HG02938 (cell line): ENCODE data around the gene BOLA3.
"Not testable (repeated sequence)": the region's sequence is repeated elsewhere in the genome, so short reads cannot be mapped to it uniquely, and the experiment has no call there.

Experiments
- ATAC-seq: cut with Tn5 transposase; IDR thresholded peaks from one replicate; pipeline ENCODE4 v1.9.1; 2021; ENCODE audit warnings: mild to moderate bottlenecking, moderate library complexity; ENCODE audit not compliant: unreplicated experiment

BOLA3 gene

DNA sequence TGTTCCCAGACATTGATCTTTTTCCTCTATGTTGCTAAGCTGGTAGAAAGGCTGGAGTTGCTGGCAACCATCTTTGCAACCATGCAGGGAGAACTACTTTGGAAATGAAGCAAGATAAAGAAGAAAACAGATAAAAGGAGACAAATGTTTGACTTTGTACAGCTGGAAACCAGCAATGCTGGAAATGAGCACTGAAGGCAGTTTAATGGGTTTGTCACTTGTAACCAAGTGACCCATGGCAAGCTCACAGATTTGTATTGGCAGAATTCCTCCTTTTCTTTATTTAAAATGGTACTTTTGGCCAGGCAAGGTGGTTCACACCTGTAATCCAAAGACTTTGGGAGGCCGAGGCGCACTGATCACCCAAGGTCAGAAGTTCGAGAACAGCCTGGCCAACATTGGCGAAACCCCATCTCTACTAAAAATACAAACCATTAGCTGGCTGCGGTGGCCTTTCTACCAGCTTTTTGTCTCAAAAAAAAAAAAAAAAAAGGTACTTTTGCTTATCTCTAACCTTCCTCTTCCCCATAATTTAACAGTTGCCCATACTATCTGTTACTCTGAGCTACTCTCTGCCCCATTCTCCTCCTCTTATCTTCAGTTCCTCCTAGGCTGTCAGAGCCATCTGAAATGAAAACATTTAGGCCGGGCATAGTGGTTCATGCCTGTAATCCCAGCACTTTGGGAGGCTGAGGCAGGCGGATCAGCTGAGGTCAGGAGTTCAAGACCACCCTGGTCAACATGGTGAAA is 2.0 kb upstream of the BOLA3 start:
- no peak for ATAC-seq

DNA sequence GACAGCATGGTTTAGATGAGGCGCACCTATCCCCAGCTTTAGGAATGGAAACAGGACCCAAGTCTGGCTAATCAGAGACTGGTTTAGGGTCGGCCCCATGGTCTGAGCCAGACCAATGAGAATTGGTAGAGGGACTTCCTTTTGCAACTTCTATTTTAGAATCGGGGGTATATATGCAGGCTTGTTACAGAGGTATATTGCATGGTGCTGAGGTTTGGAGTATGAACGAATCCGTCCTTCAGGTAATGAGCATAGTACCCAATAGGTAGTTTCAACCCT is 1.5 kb upstream of the BOLA3 start:
- ATAC-seq = no peak

DNA sequence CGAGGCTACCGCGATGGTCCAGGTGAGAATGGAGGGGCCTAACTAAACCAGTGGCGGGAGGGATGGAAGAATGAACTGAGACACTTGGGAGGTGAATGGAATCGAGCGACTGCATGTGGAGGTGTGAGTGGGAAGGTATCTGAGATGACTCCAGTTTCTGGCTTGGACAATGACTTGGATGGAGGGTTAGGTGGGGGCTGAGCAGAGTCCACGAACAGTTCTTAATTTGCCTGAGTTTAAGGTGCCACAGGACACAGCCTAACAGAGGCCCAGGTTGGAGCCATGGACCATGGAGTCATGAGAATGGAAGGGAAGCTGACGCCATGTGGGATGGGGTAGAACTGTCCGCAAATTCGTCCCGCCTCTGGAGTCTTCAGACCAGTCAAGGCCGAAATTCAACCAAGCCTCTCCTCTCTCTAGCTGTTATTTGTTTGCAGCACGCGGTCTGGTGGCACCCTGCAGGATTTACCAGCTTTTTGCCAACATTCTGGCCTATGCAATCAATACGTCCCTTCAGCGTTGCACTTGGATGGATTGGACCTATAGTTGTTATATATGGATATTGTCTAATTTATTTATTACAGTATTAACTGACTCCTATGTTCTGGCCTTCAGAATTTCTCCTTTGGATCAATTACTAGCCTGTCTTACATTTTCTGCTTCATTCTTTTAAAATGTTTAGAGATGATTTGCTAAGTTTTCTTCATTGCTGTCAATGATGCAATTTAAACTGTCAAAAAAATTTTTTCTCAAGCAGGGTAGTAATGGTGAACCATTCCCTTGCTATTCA is 940 bp upstream of the BOLA3 start:
- no peak for ATAC-seq

DNA sequence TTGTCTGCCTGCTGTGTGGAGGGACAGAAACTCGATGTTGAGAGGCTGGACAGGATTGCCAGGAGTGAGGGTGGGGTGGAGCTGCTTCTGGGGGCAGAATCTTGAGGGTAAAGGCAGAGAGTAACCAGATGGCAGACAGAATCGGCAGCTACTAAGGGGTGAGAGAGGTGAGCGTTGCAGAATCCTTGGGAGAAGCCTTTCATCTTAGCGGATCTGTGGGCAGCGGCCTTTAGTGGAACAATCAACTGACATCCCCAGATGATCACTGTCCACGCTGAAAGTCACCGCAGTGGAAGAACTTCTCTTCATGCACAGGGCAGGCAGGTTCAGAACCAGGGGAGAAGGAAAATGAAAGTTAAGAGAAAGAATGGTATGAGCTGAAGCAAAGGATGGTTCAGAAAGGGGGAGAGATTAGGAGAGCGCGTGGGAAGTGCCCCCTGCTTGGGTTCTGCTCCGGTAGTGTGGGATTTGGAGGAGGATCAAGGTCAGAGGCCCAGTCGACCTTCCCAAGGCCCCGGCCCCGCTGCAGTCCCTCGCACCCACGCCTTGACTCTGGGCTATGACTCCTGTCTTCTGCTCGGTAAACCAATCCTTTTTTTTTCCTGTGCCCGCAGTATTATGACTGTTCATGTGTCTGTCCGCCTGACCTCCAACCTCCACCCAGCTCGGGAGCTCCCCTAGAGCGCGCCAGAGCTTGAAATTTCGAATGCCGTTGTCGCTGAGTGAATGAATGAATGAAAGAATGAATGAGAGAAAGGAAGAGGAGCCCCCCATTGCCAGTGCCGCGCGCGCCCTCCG is 584 bp downstream of the BOLA3 start:
- ATAC-seq = peak; percentile 55

DNA sequence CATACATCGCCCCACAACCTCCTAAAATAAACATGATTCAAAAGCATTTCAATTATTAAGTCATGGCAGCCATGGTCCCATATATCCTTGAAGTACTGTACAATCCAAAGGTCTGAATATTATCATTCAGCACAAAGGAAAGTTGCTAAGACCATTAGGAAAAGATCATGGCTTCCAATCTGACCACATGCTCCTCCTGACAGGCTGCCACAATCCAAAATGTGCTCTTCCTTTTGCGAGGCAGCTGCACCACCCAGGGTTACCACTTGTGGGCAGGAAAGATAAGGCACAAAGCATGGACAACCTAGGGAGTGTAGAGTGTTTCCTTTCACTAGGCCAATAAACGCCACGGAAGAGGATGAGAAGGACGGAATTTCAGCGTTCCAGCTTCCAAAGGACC is 5.4 kb downstream of the BOLA3 start:
- ATAC-seq = no peak

DNA sequence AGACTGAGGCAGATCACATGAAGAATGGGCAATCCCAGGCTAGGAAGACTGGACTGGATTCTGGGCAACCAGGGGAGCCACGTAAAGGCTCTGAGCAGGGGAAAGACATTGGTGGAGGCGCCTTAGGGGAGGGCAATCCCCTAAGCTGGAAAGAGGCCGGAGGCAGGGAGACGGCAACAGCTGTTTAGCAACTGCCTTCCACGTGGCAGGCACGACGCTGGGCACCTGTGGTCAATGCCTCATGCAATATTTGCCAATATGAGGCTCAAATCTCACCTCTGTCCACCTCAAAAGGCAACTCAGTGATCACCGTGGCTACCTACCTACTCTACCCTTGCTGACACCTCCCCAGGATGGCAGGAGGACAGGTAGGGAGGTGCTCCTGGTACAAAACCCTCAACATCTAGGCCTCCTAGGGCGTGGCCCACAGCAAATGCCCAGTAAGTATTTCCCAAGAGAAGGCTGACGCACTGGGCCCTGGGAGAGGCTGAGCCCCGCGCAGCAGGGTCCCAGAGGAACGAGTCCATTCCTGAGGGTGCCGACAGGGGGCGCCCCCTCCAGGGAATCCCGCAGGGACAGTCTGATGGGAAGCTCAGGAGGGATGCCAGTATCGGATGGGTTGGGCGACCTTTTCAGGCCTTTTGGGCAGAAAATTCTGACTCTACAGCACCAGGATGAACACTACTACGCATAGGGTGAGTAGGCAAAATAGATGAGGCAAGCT is 8.9 kb downstream of the BOLA3 start:
- no peak for ATAC-seq

DNA sequence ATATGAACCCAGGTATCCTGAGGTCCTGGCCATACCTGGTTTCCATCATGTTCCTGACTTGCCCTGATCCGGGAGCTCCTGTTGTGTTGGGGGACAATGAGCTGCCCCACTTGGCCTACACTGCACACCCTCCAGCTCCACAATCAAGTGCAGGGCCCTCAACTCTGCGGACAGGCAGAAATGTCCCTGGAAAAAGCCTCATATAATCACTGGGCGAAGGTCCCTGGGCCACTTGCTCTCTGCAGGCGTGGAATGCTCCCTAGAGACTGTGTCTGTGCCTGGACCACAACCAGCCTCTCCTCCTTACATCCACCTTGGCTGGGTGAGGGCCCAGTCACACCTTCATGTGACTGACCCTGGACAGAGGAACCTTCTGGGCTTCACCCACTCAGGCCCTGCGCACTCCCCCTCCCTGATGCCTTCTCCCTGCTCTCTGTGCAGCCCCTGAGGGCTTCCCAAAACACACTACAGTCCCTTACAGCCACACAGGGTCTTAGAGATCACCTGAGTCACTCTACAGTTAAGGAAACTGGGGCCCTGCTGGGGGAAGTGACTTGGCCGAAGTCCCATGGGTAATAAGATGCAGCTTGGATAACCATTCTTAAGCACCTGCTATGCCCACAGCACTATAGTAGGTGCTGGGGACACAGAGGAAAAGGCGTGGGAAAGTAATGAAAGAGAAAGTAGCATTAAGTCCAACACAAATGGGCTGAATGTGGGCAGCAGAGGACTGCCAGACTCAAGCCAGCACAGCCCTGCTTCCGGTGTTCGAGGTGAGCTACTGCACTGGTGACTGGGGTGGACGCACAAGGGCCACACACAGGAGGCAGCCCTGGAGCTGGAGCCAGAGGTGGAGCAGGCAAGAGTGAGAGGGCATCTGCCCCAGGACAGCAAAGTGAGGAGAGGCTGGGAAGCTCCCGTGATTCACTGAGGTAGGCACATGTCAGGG is 9.8 kb downstream of the BOLA3 start:
- no peak for ATAC-seq

DNA sequence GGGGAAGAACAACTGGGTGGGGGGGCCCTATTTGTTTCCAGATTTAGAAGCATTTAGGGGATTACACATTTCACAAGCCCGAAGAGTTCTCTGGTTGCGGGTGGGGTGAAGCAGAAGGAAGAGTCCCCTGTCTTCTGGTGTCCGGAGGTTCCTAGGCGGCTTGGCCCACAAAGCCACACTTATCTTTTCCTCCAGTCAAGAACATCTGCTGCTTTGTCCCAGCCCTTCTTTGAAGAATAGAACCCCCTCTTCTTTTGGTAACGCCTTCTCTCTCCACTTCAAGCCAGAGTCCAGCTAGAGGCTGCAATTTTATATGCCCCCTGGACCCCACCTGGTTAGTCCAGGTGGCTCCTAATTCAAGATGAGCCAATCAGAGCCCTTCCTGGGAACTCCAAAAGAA is 15.8 kb downstream of the BOLA3 start:
- no peak for ATAC-seq

DNA sequence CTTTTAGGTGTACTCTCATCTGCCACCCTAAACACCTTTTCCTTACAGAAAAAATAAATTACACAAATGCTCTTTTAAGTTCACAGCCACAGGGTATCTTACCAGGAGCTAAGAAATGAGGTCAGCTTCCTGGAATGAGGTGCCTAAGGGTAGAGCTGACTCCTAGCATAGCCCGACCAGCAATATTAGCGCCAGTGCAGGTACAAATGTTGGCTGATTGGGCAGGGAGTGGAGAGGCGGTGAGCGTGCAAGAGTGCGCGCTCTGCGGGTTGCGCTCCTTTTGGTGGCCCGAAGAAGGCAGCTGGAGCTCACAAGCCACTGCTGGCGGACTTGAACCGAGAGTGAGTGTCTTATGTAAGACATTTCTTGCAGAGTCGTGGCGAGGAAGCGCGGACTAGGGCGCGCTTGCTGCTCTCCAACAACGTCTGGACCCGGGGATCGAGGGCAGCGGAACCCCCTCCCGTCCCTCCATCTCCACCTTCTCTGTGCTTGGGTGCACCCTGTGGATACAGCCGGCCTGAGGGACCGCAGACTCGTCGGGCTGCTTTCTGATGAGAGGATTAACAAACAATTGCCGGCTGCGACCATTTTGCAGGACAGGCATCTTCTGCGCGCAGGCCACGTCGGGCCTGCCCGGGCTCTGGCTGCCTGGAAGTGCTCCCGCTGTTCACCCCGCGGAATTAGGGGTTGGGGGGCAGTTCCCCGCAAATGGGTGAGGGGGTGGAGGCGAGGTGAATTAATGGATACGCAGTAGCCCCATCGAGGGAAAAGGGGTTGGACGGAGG is 17.3 kb downstream of the BOLA3 start:
- no peak for ATAC-seq

DNA sequence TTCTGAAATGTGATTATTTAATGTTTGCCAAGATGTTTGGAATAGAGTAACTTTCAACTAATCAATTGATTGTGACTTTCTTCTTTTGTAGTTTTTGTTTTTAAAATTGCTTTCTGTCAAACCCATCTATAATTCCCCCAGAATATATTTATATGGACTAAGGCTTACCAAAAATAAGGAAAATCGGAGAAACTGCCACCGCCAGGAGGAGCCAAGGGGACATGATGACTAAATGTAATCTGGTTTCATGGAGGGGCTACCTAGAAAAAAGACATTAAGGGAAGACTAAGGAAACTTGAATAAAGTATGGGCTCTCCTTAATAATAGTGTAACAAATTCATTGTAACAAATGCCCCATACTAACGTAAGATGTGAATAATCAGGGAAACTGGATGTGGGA is 19.5 kb downstream of the BOLA3 start:
- ATAC-seq = no peak

DNA sequence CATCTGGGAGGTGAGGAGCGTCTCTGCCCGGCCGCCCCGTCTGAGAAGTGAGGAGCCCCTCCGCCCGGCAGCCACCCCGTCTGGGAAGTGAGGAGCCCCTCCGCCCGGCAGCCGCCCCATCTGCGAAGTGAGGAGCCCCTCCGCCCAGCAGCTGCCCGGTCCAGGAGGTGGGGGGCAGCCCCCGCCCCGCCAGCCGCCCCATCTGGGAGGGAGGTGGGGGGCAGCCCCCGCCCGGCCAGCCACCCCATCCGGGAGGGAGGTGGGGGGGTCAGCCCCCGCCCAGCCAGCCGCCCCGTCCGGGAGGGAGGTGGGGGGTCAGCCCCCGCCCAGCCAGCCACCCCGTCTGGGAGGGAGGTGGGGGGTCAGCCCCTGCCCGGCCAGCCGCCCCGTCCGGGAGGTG is 23.8 kb downstream of the BOLA3 start:
- ATAC-seq = not testable (repeated sequence)

DNA sequence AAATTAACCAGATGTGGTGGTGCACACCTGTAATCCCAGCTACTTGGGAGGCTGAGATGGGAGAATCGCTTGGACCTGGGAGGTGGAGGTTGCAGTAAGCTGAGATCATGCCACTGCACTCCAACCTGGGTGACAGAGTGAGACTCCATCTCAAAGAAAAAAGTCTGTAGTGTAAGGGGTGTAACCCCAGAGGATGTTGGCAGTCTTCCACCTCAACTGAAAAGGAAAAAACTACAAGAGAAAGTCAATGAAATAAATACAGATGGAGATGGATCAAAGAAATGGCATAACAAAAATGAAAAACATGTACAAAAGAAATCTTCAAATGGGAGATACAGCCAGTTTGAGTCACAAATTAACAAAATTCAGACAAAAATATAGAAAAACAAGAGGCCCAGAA is 25.9 kb downstream of the BOLA3 start:
- ATAC-seq = not testable (repeated sequence)

DNA sequence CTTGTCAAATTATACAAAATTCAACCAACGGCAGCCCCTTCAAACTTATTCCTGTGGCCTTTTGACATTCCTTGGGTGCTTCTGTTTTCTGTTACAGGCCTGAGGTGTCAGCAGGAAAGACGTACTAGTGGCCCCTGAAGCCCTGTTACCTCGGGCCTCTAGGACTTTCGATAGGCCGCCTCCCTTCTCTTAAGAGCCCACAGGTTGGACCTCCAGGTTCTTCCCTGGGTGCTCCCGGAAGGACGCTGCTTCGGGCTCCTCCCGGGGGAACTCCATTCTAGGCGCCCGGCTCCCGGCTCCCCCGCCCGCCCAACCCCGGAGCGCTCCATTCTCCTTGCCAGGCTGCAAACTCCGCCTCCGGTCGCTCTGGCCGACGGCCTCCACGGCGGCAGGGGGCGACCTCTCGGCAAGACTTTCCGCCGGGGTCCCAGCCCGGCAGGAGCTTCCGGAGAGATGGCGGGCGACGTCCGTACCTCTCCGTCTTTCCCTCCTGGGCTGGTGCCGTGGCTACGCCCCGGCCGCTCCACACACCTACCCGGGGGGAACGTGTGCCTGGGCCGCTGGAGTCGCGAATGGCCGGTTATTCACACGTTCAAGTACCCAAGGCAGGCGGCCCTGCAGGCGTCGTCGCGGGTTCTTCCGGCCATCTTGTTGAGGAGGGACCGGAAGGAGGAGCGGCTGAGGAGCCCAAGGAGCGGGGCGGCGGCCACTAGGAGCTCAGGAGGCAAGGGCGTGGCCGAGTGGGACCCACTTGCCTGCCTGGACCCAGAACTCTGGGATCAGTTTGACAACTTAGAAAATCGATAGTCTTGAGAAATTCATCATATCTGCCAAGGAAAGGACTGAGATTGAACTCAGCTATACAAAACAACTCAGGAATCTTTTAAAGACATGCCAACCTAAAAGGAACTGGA is 27.5 kb downstream of the BOLA3 start:
- peak; percentile 90 for ATAC-seq

DNA sequence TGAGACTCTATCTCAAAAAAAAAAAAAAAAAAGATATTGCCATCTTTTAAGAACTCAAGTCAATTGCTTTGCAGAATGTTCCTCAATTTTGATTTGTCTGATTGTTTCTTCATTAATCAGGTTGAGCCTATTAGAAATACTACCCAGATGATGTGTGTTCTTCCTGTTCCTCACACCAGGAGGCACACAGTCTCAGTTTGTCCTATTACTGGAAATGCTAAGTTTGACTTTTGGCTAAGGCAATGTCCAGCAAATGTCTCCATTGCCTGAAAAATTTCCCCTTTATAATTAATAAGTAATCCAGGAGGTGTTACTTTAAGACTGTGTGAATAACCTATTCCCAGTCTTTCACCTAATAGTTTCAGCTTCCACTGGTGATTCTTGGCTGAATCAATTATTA is 28.4 kb downstream of the BOLA3 start:
- no peak for ATAC-seq

DNA sequence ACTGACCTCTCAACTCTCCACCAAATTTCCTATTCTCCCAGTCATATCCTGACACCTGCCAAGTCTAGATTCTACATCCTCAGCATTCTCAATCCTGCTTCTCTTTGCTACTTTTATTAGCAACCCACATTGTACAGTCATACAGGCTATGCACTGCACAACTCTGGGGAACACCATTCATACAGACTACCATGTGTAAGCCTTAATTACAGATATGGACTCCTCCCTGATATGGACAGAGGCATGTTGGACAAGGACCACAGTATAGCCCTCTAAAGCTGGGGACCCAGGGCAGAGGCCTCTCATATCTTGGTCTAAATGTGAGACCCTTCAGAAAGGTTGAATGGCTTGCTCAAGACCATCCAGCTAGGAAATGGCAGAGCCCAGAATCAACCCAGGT is 36.3 kb downstream of the BOLA3 start:
- ATAC-seq = no peak

DNA sequence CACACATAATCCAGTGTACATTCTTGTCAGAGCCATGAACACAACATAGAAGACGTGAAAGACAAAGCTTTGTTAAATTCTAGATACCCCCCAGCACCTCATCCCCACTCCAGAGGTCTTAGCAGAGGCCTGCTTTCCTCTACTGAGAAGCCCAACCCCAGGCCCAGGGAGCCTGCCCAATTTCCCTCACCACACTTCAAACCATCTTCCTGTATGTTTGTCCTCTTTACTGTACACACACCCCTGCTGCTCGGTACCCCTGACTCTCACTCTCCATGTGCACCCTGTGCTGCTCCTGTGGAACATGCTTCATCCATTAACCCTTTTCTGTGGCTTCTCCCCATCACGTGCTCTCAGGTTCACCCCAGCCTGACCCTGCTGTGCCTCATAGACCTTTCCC is 37.2 kb downstream of the BOLA3 start:
- no peak for ATAC-seq

DNA sequence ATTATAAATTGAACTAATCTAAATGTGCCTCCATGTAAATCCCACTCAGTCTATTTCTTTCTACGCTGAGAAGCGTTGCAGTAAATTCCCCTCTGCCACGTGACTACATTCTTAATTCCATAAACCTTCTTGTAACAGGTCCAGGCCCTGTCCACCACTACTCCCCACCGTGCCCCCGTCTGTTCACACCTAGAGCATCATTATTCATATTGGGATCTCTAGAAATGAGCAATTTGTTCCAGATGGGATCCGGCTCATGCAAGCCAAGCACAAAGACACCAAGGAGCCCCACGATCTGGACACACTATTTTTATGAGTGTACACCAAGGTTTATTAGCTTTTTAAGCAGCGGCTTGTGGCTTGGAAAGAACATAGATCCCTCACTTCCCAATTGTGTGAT is 38.2 kb downstream of the BOLA3 start:
- no peak for ATAC-seq

DNA sequence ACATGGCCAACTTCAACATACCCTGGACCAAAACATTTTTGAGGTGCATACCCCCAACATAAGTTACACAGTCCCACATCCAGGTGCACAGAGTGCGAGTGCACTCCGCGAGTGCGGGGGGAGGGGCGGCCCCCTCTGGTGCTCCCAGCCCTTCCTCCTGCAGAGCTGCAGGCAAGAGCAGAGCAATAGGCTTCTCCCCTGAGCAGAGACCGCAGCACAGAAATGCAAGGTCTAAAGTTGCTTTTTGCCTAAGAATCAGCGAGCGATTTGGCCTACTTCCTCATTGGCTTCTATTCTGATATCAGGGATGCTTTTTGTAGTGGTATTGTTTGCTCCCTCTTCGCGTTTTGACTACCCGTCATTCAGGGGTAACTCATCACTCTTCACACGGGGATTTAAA is 40.6 kb downstream of the BOLA3 start:
- ATAC-seq = no peak
